ENCODE results near the gene ACOX1. TPM values are rescaled to one million over a fixed set of nuclear protein-coding genes. Genes with fewer than 3 reads are reported as not detected.
A peak's percentile ranks its signal among the peaks of the same experiment; 100 is the strongest.

ACOX1 gene
- total and polyA plus RNA-seq, 2 of the 13 experiments (the other 11 are each of a cell fraction or from before 2014, with no cell fraction given) = 86.4 to 120 TPM

GRCh38 chr17:75904749-75905521 is 74.0 kb downstream of the ACOX1 start, which contains the start of gene MRPL38 (continued):
- TF ChIP-seq ZNF333 (CRISPR knock-in tag; IDR thresholded peaks at IDR 0.05; ENCODE audit: borderline replicate concordance) = peak; percentile 91
- peak; percentile 69; the same call in 1 of the 2 replicates for TF ChIP-seq ZNF414 (CRISPR knock-in tag; IDR thresholded peaks at IDR 0.05)
- TF ChIP-seq ZNF468 (CRISPR knock-in tag; IDR thresholded peaks at IDR 0.05) = no peak
- no peak for TF ChIP-seq MAFF (IDR thresholded peaks at IDR 0.05; ENCODE audit: low read depth, low read length)
- TF ChIP-seq, protein P1, sequence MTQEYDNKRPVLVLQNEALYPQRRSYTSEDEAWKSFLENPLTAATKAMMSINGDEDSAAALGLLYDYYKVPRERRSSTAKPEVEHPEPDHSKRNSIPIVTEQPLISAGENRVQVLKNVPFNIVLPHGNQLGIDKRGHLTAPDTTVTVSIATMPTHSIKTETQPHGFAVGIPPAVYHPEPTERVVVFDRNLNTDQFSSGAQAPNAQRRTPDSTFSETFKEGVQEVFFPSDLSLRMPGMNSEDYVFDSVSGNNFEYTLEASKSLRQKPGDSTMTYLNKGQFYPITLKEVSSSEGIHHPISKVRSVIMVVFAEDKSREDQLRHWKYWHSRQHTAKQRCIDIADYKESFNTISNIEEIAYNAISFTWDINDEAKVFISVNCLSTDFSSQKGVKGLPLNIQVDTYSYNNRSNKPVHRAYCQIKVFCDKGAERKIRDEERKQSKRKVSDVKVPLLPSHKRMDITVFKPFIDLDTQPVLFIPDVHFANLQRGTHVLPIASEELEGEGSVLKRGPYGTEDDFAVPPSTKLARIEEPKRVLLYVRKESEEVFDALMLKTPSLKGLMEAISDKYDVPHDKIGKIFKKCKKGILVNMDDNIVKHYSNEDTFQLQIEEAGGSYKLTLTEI (CRISPR knock-in tag; conservative IDR thresholded peaks at IDR 0.05) = no peak
- peak; percentile 79; the same call in 1 of the 2 replicates for TF ChIP-seq ZNF556 (CRISPR knock-in tag; IDR thresholded peaks at IDR 0.05; ENCODE audit: borderline replicate concordance)
- TF ChIP-seq, protein P2, sequence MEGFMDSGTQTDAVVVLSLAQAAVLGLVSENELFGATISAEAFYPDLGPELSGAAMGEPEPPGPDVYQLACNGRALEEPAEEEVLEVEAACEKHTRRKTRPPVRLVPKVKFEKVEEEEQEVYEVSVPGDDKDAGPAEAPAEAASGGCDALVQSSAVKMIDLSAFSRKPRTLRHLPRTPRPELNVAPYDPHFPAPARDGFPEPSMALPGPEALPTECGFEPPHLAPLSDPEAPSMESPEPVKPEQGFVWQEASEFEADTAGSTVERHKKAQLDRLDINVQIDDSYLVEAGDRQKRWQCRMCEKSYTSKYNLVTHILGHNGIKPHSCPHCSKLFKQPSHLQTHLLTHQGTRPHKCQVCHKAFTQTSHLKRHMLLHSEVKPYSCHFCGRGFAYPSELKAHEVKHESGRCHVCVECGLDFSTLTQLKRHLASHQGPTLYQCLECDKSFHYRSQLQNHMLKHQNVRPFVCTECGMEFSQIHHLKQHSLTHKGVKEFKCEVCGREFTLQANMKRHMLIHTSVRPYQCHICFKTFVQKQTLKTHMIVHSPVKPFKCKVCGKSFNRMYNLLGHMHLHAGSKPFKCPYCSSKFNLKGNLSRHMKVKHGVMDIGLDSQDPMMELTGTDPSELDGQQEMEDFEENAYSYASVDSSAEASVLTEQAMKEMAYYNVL (CRISPR knock-in tag; IDR thresholded peaks at IDR 0.05; ENCODE audit: borderline replicate concordance) = peak; percentile 95; the same call in 1 of the 2 replicates
- peak; percentile 83 for TF ChIP-seq FOXA3 (CRISPR knock-in tag; IDR thresholded peaks at IDR 0.05)
- TF ChIP-seq ZNF709 (CRISPR knock-in tag; IDR thresholded peaks at IDR 0.05) = peak; percentile 72; the same call in 1 of the 2 replicates
- peak; percentile 98 for TF ChIP-seq ZBTB38 (CRISPR knock-in tag; IDR thresholded peaks at IDR 0.05)
- peak; percentile 66; the same call in 1 of the 2 replicates for TF ChIP-seq RARA (CRISPR knock-in tag; IDR thresholded peaks at IDR 0.05)
- TF ChIP-seq THRA (CRISPR knock-in tag; IDR thresholded peaks at IDR 0.05; ENCODE audit: borderline replicate concordance) = peak; percentile 89
- no peak for TF ChIP-seq SMAD9 (CRISPR knock-in tag; IDR thresholded peaks at IDR 0.05)
- peak; percentile 98 for TF ChIP-seq KLF12 (CRISPR knock-in tag; IDR thresholded peaks at IDR 0.05; ENCODE audit: borderline replicate concordance)
- TF ChIP-seq MED1 (CRISPR knock-in tag; IDR thresholded peaks at IDR 0.05) = peak; percentile 94
- peak; percentile 92 for TF ChIP-seq TAF1 (CRISPR knock-in tag; IDR thresholded peaks at IDR 0.05)
- 0 out of 2 replicates have a peak, but pooled peaks have one; percentile 62 for TF ChIP-seq GTF3A (CRISPR knock-in tag; conservative IDR thresholded peaks at IDR 0.05)
- peak; percentile 88 for TF ChIP-seq SNAPC2 (CRISPR knock-in tag; IDR thresholded peaks at IDR 0.05)
- peak; percentile 48 for TF ChIP-seq CBX1 (IDR thresholded peaks at IDR 0.05; ENCODE audit: low read depth)
- TF ChIP-seq DMAP1 (CRISPR knock-in tag; IDR thresholded peaks at IDR 0.05) = peak; percentile 85
- TF ChIP-seq NCOA1 (CRISPR knock-in tag; IDR thresholded peaks at IDR 0.05) = no peak
- TF ChIP-seq, protein P3, sequence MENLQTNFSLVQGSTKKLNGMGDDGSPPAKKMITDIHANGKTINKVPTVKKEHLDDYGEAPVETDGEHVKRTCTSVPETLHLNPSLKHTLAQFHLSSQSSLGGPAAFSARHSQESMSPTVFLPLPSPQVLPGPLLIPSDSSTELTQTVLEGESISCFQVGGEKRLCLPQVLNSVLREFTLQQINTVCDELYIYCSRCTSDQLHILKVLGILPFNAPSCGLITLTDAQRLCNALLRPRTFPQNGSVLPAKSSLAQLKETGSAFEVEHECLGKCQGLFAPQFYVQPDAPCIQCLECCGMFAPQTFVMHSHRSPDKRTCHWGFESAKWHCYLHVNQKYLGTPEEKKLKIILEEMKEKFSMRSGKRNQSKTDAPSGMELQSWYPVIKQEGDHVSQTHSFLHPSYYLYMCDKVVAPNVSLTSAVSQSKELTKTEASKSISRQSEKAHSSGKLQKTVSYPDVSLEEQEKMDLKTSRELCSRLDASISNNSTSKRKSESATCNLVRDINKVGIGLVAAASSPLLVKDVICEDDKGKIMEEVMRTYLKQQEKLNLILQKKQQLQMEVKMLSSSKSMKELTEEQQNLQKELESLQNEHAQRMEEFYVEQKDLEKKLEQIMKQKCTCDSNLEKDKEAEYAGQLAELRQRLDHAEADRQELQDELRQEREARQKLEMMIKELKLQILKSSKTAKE (CRISPR knock-in tag; IDR thresholded peaks at IDR 0.05; ENCODE audit: borderline replicate concordance) = peak; percentile 95
